Heart left ventricle (tissue), 16 donors: ENCODE data around the gene PTPRM. TPM values are rescaled to one million over a fixed set of nuclear protein-coding genes. Genes with fewer than 3 reads are reported as not detected.

Source experiments
- ATAC-seq, 4 donors: fragments of 200-7000 bp; cut with Tn5 transposase; one replicate each; pipeline ENCODE4 v1.9.1; 2020 to 2022; ENCODE audit warnings: moderate library complexity in 4 of 4, mild to moderate bottlenecking in 3 of 4, moderate number of reproducible peaks in 1 of 4
- DNase-seq, 5 donors: peaks; one replicate each; pipeline ENCODE4 v3.0.0-alpha.2; 2020
- H3K27ac ChIP-seq, 12 donors: fragments of 200-600 bp; sonication (generic) in 4 of 12; one replicate each; pipeline versions ENCODE4 v1.5.0 to v1.8.0; 2016 to 2022; ENCODE audit warnings: mild to moderate bottlenecking in 2 of 12
- H3K27me3 ChIP-seq, 9 donors: fragments of 200-600 bp; sonication (generic) in 2 of 9; one replicate each; pipeline versions ENCODE4 v1.5.1 to v1.8.0; 2016 to 2022; ENCODE audit warnings: mild to moderate bottlenecking in 3 of 9
- H3K36me3 ChIP-seq, 9 donors: fragments of 200-600 bp; sonication (generic) in 2 of 9; one replicate each; pipeline versions ENCODE4 v1.5.0 to v1.8.0; 2018 to 2022; ENCODE audit warnings: mild to moderate bottlenecking in 2 of 9
- H3K4me1 ChIP-seq, 12 donors: fragments of 200-600 bp; sonication (generic) in 4 of 12; one replicate each; pipeline versions ENCODE4 v1.5.0 to v1.8.0; 2016 to 2022; ENCODE audit warnings: mild to moderate bottlenecking in 3 of 12
- H3K4me3 ChIP-seq, 12 donors: fragments of 200-600 bp; sonication (generic) in 4 of 12; one replicate each; pipeline versions ENCODE4 v1.5.0 to v1.8.0; 2017 to 2022; ENCODE audit warnings: mild to moderate bottlenecking in 9 of 12, moderate library complexity in 4 of 12
- H3K9me3 ChIP-seq, 12 donors: fragments of 200-600 bp; sonication (generic) in 4 of 12; one replicate each; pipeline versions ENCODE4 v1.5.0 to v1.8.0; 2016 to 2022; ENCODE audit warnings: mild to moderate bottlenecking in 1 of 12
- CTCF ChIP-seq, 12 donors: fragments of 200-600 bp; sonication (generic) in 4 of 12; IDR thresholded peaks; one replicate each; pipeline versions ENCODE4 v1.5.0 to v1.8.0; 2018 to 2022; ENCODE audit warnings: antibody characterized with exemption in 12 of 12, mild to moderate bottlenecking in 5 of 12
- POLR2A ChIP-seq, 2 donors: fragments of 450-650 bp; IDR thresholded peaks; one replicate each; pipeline ENCODE4 v1.6.1; 2017; ENCODE audit warnings: antibody characterized with exemption in 2 of 2, mild to moderate bottlenecking in 2 of 2, moderate library complexity in 2 of 2
- WGBS, 4 donors: extraction: QIAGEN DNeasy Blood & Tissue Kit in 2 of 4; methylation state at CpG; one replicate each; pipeline versions ENCODE4 v1.1.5 to v1.1.7; 2013 to 2018; 5-methylcytosine and 5-hydroxymethylcytosine counted together
- intact Hi-C, 10 donors: fragments of 100-400 bp; cut with DNase I; formaldehyde crosslinking; loops; one replicate each; pipeline versions ENCODE4 v1.11.1 to v1.14.2; 2022
- polyA plus RNA-seq, 2 donors: library from polyadenylated mRNA; stranded (reverse); fragments of 200-250 nt; gene quantifications; one replicate each; pipeline ENCODE4 v1.2.3, GENCODE V29; 2013
- total RNA-seq, 9 donors: library from RNA; depleted of rRNA in 2 of 9; stranded (reverse); fragments of >200 nt in 2 of 9; fragmentation: NEBNext Ultra II Directional in 3 of 9; extraction: Animal tissue kit (Norgen Biotek cat#: 25700) in 3 of 9; gene quantifications; one replicate each; pipeline versions ENCODE4 v1.1.0 to v1.2.4, GENCODE V29; 2016 to 2023
- donor health status: ischemic (EF 13 %, LVEDD 7.1; RV severe dilation, severe dysfunction).
- donor health status: healthy with polysubstance abuse.
- donor health status: DM: no; HTN: yes; CAD: no.
- donor health status: DM: no; HTN: no; CAD: no.
- donor health status: ischemic (EF 25% LVEDD 6.9; RV normal size, moderate dysfunction).
- donor health status: ischemic (EF 25% LVEDD 5.7; RV mildly dilated, moderate dysfunction).
- donor health status: healthy.
- donor health status: DM: yes; HTN: yes; CAD: no.
- donor health status: ischemic (EF 35%, LVEDD 5.7; RV mildly dilated, moderate dysfunction).
- donor health status: nonischemic (EF 11% LVEDD 7.7; RV severe dilation, severe dysfunction).
- donor health status: DM: yes; HTN: yes; CAD: no.
- donor health status: PGD.
- donor health status: ischemic (EF 29% LVEDD 5.4; RV normal size, mild dysfunction).
- donor health status: nonischemic (EF 23%, LVEDD 6.1; RV moderate dilation, normal function).

The PTPRM gene
- total and polyA plus RNA-seq, 11 donors: 93.8 to 186 (median 123) TPM

DNA sequence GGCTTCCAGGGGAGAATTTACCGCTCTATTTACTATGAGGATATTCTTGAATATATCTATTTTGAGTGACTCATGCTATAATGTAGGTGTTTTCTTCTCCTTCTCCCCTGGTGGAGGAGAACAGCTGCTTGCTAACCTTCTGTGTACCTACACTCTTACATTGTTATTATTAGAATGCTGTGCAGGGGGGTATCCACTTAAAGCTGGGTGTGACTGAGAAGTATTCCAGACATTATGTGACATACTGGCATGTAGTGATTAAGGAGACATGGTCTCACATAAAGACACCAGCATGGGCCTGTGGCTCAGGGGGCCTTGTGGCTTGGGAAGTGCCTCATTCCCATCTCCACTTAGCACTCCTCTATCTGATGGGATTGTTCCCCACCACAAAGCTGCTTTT, 287.9 kb downstream of the PTPRM start:
- intact Hi-C loops: loop anchor here in 3 of 10 donors (5.0 to 10.0 kb wide), 2 partner anchors 43 to 60 kb away; no protein-coding TSS in a partner anchor
- Histone ChIP-seq H3K36me3 (no peaks in the 10 kb centered on the region), H3K27ac (peak overlapping the region in 10 of 12 donors; percentile 5 to 79 (median 52)), H3K4me3 (no peak overlapping the region), H3K4me1 (peaks cover 0 to 60% (median 22%) of the 10 kb centered on the region in 12 donors), H3K9me3 (peaks cover 0 to 10% (median 0%) of the 10 kb centered on the region in 12 donors), H3K27me3 (no peaks in the 10 kb centered on the region)
- DNase-seq: peak in 4 of 5 donors; percentile 32 to 57 (median 42)
- 54 to 71% (median 66%) methylated on average over 1 of the region's 1 CpG for WGBS, 4 donors
- ATAC-seq: peak; percentile 92 to 98 (median 96)
- TF ChIP-seq POLR2A (IDR thresholded peaks at IDR 0.05) (no peak), CTCF (IDR thresholded peaks at IDR 0.05) (no peak)

DNA sequence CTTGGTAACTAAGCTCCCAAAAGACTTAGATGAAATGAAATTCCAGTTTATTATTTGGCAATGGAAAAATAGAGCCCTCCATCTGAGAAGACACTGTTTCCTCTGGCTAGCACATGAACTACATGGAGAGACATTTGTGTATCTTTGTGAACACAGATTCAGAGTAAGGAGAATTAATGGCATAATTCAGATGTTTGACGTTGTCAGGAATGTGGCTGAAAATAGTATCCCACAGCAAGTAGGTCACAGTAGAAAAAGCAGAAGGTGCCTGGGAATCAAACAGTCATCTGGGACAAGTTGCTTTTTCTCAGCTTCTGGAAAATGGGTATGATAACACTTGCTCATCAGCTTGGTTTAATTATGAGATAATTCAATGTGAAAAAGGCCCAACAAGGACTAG, 288.6 kb downstream of the PTPRM start:
- peak in 1 of 4 donors; percentile 12 for ATAC-seq
- WGBS, 4 donors: 0 to 17% (median 4%) methylated on average over 1 of the region's 1 CpG
- no peaks in the 10 kb centered on the region for H3K27me3 ChIP-seq
- TF ChIP-seq POLR2A (IDR thresholded peaks at IDR 0.05) (no peak), CTCF (IDR thresholded peaks at IDR 0.05) (no peak)
- peaks cover 0 to 10% (median 0%) of the 10 kb centered on the region in 12 donors for H3K9me3 ChIP-seq
- H3K4me3 ChIP-seq: no peak overlapping the region
- H3K36me3 ChIP-seq: no peaks in the 10 kb centered on the region
- intact Hi-C loops: loop anchor here in 3 of 10 donors (5.0 to 10.0 kb wide), 2 partner anchors 43 to 61 kb away; no protein-coding TSS in a partner anchor
- peaks cover 0 to 67% (median 25%) of the 10 kb centered on the region in 12 donors for H3K4me1 ChIP-seq
- peak overlapping the region in 10 of 12 donors; percentile 5 to 79 (median 52) for H3K27ac ChIP-seq
- no peak for DNase-seq

DNA sequence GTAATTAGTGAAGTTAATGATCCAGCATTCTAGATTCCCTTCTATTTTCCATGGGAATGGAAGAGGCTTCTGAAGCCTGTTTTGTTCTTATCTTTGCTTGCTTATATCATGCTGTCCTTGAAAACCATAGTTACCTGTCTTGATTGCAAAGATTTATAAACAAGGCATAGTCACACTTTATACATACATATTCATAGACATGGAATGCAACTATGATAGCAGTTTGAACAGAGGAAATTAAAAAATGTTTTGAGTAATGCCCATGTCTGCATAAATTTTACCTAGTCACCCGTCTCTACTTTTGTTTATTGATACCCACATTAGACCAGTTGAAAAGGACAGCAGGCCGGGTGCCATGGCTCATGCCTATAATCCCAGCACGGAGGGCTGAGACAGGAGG, 289.0 kb downstream of the PTPRM start:
- Histone ChIP-seq H3K4me3 (no peak overlapping the region), H3K27me3 (no peaks in the 10 kb centered on the region), H3K9me3 (peaks cover 0 to 9% (median 0%) of the 10 kb centered on the region in 12 donors), H3K4me1 (peaks cover 0 to 71% (median 29%) of the 10 kb centered on the region in 12 donors), H3K27ac (peak overlapping the region in 9 of 12 donors; percentile 5 to 79 (median 50)), H3K36me3 (no peaks in the 10 kb centered on the region)
- intact Hi-C loops: loop anchor here in 3 of 10 donors (5.0 to 10.0 kb wide), 2 partner anchors 44 to 61 kb away; no protein-coding TSS in a partner anchor
- ATAC-seq: no peak
- DNase-seq: no peak
- WGBS, 4 donors: 87 to 97% (median 92%) methylated on average over 3 of the region's 3 CpGs
- TF ChIP-seq CTCF (IDR thresholded peaks at IDR 0.05): no peak
- no peak for TF ChIP-seq POLR2A (IDR thresholded peaks at IDR 0.05)

DNA sequence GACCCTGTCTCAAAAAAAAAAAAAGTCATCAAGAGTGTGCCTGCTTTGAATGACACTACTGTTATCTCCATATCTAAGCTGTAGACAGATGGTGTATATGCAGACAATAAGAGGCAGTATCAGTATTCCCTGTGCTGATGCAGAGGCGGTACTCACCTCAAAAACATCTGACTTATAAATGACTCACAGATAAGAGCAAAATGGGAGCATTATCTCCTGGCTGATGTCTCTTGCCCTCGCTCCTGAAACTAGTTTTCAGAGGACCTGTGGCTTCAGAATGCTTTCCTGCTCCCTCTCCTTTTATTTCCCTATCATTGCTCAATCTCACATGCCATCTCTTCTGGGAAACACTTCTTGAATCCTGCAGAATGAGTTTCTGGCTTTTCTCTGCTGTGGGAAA, 289.6 kb downstream of the PTPRM start:
- no peak for TF ChIP-seq CTCF (IDR thresholded peaks at IDR 0.05)
- TF ChIP-seq POLR2A (IDR thresholded peaks at IDR 0.05): no peak
- peaks cover 0 to 77% (median 30%) of the 10 kb centered on the region in 12 donors for H3K4me1 ChIP-seq
- peak overlapping the region in 3 of 12 donors; percentile 8 to 79 (median 53) for H3K27ac ChIP-seq
- 40 to 55% (median 52%) methylated on average over 2 of the region's 2 CpGs for WGBS, 4 donors
- DNase-seq (no peak), ATAC-seq (no peak)
- H3K4me3 ChIP-seq: no peak overlapping the region
- H3K27me3 ChIP-seq: no peaks in the 10 kb centered on the region
- intact Hi-C loops: loop anchor here in 3 of 10 donors (5.0 to 10.0 kb wide), 2 partner anchors 44 to 62 kb away; no protein-coding TSS in a partner anchor
- no peaks in the 10 kb centered on the region for H3K36me3 ChIP-seq
- H3K9me3 ChIP-seq: peaks cover 0 to 4% (median 0%) of the 10 kb centered on the region in 12 donors
